T-helper 22 cell (primary cell): Measurements from ENCODE around the gene STT3B.
"Not testable (repeated sequence)": the region's sequence is repeated elsewhere in the genome, so short reads cannot be mapped to it uniquely, and the experiment has no call there.

Source experiments
- DNase-seq: peaks from one replicate; pipeline ENCODE4 v3.0.0-alpha.2; 2020; ENCODE audit warnings: low read depth

STT3B gene

DNA sequence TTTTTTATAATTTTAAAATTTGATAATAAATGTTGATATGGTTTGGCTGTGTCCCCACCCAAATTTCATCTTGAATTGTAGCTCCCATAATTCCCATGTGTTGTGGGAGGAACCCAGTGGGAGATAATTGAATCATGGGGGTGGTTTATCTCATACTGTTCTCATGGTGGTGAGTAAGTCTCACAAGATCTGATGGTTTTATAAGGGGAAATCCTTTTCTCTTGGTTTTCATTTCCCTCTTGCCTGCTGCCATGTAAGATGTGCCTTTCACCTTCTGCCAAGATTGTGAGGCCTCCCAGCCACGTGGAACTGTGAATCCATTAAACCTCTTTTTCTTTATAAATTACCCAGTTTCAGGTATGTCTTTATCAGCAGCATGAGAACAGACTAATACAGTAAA lies 72.6 kb downstream of the STT3B start:
- DNase-seq, result not testable (repeated sequence)

DNA sequence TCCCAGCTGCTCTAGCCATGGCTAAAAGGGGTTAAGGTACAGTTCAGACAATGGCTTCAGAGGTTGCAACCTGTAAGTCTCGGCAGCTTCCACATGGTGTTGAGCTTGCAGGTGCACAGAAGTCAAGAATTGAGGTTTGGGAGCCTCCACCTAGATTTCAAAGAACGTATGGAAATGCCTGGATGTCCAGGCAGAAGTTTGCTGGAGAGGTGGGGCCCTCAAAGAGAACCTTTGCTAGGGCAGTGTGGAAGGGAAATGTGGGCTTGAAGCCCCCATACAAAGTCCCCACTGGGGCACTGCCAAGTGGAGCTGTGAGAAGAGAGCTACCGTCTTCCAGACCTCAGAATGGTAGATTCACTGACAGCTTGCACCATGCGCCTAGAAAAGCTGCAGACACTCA lies 73.7 kb downstream of the STT3B start:
- no peak for DNase-seq

DNA sequence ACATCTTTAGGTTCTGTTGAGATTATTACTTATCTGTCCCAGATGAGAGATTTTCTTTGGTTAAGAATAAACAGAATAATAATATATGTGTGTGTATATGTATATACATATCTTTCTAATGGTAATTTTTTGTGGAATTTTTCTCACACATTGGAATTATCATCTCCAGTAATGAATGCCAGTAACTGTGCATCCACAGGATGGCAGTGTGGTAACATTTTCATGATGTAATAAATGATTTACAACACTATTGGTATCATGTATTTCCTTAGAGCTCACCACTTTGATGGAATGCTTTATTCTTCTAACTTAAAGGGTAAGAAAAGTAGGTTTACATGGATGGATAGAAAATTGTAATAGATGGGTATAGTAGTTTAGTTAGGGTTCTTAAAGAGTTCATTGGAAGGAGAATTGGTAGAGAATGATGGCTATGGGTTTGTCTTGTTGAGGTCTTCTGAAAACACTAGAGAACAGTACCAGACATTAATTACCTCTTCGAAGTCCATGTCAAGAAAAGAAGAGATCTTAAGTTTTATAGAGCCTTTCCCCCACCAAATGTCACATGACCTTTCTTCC lies 78.1 kb downstream of the STT3B start:
- no peak for DNase-seq

DNA sequence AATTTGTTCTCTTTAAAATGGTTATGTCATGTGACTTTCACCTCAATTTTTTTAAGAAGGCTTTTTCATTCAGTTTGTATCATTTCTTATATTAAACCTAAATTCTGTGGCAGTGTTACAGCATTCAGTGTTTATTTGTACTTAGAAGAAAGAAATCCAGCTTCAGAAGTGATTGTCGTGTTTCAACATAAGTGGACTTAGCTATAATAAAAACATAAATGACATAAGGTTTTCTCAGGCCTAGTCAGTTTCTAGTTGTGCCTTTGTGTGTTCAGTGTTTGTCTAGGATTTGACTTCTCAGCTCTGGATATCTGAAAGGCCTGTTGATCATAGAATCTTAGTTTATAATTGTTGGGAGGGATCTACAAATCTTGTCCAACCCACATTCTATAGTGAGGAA lies 80.5 kb downstream of the STT3B start:
- DNase-seq, result no peak

DNA sequence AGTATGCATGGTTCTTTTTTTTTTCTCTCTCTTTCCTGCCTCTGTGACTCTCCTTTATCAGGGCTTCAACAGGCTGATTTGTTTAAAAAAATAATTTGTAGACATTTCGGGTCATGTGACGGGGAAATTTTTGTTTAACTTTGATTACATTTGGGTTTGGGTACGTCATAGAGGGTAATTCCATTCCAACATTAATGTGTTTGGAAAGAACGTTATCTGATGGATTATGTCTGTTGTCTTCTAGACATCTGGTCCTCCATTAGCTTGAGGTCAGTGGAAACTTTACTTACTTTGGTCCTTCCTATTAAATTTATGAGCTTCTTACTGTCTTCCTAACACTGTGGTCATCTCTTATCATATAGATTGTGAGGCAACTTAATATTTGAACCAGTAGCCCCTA lies 80.9 kb downstream of the STT3B start:
- no peak for DNase-seq

DNA sequence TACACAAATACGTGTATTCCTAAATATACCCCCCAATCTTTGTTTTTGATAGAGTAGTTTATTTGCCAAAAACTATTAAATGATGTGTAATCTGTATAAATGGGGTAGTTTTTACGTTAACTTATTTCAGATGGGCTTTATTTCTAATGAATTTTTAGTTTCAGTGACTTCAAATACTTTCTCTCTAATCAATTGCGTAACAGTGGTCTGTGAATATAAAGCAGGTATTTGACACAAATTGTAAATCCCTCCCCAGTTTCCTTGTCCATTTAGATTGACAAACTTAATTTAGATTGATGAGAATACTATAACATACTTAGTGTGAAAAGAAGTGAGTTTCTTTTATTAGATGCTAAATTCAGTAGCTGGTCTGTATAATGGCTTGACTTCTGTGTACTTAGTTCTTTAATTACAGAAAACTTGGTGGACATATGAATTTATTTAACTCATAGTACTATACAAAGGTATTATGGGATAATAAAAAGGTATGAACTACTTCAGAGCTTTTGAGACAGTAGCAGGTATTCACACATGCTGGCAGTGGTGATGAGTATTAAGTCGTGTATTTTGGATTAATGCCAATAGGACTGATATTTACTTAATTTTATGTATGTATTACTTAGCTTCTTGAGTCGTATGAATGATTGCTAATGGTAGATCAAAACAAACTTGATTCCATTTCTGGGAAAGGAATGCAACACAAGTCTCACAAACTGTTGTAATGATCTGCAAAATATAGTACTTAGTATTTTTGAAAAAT lies 81.6 kb downstream of the STT3B start:
- no peak for DNase-seq

DNA sequence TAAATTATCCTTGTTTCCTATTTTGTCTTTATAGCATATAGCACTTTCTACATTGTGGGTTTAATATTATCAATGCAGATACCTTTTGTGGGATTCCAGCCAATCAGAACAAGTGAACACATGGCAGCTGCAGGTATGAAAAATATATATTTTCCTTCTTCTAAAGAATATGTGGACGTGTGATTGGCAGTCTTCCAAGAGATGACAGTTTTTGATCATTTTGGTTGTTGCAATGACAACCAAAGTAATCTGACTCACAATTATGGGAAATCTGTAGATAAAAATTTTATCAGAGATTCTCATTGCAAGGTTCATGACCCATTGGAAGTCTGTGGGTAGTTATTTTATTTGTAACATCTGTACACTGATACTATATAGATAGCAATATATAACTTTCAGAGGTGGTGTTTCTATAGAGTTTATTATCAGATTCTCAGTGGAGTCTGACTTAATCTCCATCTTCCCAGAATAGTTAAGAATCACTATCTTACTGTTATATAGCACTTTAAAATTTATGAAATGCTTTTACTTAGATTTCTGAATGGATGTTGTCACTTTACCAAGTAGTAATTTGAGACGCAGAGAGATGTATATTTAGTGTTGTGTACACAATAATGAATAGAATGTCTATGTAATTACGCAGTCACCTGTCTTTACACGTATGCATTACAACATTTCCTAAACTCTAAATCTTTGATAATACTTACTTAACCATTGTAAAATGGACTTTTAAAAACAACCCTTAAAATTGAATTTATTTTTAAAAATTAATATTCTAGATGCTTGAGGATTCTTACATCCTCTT lies 82.5 kb downstream of the STT3B start:
- no peak for DNase-seq

DNA sequence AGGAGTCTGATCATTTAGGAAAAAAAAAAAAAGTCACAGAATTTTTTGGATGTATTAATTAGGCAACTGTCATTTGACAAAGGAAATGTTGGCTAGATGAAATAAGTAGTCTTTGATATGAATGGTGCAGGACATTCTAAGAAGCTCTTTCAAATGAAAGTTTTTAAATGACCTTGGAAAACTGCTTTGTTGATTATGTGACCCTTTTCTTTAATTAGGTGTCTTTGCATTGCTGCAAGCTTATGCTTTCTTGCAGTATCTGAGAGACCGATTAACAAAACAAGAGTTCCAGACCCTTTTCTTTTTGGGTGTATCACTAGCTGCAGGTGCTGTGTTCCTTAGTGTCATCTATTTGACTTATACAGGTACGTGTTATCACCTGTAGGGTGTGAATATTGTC lies 84.0 kb downstream of the STT3B start:
- no peak for DNase-seq

DNA sequence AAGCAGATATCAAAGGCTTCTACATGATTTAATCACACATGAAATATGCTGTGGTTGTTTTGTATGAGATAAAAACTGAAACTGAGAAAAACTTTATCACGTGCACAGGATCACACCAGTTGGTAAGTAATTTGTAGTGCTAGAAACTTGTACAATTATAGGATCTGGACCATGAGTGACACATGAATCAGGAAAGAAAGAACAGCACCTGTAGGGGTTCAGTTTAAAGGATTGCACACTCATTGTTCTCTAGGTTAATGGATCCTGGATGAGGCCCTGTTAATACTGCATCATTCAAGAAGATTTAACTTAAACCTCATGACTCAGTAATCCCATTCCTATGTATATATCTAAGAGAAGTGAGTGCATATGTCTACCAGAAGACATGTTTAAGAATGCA lies 87.9 kb downstream of the STT3B start:
- no peak for DNase-seq

DNA sequence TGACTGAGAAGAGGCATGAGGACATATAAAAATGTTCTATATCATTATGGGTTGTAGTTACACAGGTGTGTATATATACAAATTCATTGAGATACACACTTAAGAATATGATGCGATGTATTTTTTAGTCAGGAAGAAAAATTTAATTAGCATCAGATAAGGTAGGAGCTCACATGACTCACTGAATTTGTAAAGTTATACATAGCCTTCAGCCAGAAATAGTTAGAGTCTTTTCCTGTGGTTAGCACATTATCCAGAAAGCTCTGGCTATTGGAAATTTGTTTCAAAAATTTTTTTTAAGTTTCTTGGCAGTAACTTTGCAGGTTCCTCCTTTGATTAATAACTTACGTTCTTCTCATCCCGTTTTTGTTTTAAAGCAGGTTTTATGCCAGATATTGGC lies 88.6 kb downstream of the STT3B start:
- no peak for DNase-seq

DNA sequence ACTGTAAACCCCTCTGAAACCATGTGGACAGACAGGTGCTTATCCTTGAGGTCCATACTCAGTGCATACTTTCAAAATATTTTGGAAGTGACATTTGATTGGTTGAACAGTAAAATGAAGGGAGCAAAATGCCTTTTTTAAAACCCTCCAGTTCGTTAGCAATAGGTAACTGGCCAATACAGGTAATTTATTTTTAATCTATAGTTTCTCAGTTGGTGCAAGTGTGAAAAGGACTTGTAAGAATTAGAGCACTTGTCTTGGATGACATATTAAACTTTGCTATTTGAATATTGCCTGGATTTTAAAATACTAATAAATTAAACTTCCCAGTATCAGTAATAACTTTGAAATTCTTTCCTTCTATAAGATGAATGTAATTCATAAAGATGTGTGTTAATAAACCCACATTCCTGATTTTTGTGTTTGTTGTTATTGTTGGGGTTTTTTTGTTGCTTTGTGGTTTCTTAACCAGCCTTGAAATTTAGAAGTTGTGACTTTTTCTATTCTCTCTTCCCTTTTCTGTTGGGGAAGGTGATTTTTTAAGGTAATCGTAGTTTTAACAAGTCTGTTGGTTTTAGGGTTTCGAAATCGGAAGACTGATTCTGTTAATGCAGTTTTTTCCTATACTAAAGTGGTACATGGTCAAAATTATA lies 90.0 kb downstream of the STT3B start:
- DNase-seq, result no peak

DNA sequence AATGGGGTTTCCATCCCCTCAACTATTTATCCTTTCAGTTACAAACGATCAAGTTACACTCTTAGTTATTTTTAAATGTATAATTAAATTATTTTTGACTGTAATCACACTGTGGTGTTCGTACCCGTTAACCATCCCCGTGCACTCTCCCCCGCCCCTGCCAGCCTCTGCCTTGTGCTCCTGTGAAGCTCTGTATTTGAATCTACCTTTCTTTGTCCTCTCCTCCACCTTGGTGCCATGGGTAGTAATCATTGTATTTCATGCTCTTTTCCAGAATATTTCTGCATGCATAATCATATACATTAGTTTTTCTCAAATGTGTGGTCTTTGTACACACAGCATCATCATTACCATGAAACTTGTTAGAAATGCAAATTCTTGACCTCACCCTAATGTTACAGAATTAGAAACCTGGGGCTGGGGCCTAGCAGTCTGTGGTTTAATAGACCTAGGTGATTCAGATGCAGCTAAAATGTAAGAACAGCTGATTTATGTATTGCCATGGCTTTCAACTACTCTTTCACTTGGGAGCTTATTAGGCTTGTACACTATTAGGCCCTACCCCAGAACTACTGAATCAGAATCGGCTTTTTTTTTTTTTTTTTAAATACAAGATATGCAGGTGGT lies 91.5 kb downstream of the STT3B start:
- no peak for DNase-seq

DNA sequence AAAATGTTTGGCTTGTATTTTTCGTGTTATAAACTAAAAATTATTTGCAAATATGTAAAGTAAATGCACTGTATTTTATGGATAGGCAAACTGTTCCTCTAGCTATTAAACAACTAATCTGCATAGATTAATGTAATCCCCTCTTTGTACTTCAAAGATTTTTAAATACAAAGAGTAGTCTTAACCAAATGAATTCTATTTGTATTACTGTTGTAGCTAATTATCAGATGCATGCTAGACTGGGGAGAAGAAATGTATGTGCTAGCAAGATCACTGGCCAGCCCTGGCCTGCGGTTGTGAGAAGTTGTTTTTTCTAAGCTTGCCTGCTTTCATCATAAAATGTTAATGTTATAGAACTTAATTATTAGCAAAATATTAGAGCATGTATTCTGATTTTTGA lies 92.6 kb downstream of the STT3B start:
- no peak for DNase-seq

DNA sequence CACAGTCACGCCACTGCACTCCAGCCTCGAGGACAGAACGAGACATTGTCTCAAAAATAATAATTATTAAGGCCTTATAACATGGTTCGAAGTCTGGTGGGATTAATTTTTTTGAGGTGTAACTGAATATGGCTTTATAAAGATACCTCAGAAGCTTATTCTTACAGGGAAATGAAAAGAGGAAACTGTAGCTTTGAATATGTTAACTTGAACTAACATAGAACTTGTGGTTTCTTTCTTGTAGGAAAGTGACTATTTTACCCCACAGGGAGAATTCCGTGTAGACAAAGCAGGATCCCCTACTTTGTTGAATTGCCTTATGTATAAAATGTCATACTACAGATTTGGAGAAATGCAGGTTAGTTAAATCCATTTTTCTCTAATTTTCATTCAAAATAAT lies 96.3 kb downstream of the STT3B start:
- DNase-seq, result no peak

DNA sequence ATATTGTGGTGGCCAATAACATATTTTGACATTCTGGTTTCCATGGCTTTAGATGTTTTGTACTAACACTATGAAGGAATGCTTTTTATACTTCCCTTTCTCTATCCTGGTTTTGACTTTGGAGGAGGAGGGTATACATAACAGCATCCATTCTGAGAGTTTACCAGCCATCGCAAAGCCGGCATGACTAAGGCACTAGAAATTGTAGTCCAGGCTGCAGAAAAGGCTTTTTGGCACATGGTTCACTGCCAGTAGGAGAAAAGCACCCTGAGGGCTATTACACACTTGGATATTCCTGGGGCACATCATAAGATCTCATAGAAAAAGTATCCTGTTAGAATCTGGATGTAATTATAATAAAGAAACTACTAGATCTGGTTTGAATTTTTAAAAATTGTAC lies 101.8 kb downstream of the STT3B start:
- DNase-seq, result no peak

DNA sequence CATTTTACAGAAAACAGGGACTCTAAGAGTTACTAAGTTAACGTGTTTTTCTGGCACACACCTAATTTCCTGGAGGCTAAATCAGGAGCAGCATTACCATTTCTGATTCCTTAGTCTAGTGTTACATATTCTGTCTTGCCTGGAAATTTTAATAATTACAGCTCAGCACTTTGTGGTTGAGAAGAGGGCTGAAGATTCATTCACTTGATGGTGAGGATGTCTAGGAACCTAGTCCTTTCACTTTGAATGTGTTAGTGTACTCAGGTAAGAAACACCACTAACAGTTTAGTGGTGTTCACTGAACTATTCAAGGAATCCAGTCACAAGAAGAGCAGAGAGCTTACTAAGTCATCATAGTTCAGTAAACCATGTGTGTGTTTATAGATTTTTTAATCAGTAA lies 102.8 kb downstream of the STT3B start:
- no peak for DNase-seq

DNA sequence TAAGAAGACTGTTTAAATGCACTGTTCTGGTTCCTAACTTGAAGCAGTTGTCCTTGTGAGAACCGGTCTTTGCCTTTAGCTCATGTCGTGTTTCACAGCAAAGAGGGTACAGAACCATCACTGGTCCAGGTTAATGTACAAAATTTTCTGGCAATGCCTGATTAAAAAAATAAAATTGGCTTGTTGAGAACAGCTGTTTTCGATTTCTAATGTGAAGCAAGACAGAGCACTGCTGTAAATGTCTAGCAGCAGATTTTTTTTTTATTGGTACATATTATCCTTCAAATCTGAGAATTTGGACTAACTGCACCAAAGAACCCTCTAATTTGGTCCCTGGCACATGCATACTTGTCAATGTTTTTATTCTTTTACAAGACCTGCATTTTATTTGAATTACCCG lies 103.3 kb downstream of the STT3B start:
- DNase-seq, result no peak

DNA sequence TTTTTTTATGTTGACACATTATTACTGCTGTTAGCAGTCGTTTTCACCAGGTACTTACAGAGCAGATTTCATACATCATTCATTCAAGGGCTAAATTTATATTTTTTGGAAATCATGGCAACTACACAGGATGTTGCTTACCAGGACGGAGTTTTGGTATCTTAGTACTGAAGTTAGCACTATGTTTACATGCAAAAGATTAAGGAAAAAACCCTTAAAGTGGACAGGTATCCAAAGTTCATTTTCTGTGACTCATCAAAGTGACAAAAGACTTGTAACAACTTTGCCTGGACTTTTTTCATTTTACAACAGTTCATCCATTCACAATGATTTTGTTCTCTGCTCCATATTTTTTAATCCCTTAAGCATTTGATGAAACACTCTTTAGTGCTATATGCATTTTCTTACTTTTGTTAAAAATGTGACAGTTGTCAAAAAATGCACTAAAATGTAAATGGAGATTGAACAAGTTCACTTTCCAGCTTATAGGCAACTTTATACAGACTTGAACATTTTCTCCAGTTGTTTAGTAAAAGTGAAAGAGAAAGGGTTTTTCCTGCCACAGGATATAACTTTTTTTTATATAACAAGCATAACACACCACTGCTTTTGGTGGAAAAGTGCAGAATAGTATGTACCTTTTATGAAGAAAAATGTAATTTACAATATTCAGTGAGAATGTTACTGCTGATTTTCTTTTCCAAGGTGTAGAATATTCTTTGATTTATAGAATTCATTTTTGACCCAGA lies 104.1 kb downstream of the STT3B start:
- DNase-seq, result no peak

DNA sequence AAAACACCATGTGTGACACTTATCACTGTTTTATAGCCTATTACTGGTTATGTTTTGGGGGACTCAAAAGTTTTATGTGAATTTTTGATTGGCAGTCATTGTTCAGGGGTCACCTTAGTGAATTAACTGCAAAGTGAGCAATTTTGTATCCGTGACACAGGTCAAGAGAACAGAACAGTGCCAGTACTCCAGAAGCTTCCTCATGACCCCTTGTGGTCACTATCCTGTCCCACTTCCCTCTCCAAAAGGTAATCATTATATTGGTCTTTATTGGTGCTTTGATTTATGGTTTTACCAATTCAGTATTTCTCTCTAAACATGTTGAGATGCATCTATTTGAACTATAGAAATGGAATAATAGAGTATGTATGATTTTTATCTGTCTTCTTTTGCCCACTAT lies 107.1 kb downstream of the STT3B start:
- no peak for DNase-seq

DNA sequence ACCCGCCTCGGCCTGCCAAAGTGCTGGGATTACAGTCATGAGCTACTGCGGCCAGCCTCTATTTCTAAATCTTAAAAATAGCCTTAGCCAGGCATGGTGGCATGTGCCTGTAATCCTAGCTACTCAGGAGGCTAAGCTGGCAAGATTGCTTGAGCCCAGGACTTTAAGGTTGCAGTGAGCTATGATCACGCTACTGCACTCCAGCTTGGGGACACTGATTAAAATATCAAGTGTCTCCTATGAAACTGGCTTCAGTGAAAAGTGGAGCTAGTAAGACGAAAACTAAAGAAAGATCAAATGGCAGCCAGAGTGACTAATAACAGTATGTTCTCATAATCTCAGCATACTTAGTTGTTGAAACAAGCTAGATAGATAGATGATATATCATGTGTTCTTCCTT lies 112.5 kb downstream of the STT3B start:
- DNase-seq, result no peak

DNA sequence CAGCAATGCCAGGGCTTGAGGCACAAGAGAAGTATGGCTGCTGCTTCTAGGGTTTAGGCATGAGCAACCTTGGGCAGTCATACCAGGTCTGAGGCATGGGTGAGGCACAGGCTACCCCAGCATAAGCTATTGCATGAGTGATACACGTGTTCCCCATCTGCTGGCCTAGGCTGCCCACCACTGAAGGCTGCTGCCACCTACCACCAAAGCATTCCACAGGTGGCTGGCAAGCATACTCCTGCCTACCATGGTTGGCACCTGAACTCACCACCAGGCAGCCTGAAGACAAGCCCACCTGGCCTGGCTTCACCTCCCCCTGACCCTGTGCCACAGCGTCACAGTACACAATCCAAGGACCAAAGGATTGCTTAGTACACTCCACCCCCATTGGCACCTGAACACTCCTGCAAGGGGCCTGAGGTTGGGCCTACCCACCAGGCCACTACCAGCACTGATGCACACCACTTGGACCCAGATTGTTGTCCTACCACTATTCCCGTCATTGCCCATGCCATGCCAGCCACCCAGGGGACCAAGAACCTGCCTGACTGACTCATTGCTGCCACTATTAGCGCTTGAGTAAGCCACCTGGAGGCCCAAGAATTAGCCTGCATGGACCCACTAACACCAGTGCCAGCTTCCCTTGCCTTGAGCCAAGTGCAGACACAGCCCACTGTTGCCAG lies 115.7 kb downstream of the STT3B start:
- no peak for DNase-seq
